ENCODE results near the gene WNT10A.

GRCh38 chr2:218852911-218853667, 27.6 kb upstream of the WNT10A start:
- TF ChIP-seq CTCF (IDR thresholded peaks at IDR 0.05) = peak; percentile 52 to 69 (median 62)
- TF ChIP-seq POLR2A (IDR thresholded peaks at IDR 0.05) = no peak
